ENCODE data around the gene TIMP1.

TIMP1 gene

DNA sequence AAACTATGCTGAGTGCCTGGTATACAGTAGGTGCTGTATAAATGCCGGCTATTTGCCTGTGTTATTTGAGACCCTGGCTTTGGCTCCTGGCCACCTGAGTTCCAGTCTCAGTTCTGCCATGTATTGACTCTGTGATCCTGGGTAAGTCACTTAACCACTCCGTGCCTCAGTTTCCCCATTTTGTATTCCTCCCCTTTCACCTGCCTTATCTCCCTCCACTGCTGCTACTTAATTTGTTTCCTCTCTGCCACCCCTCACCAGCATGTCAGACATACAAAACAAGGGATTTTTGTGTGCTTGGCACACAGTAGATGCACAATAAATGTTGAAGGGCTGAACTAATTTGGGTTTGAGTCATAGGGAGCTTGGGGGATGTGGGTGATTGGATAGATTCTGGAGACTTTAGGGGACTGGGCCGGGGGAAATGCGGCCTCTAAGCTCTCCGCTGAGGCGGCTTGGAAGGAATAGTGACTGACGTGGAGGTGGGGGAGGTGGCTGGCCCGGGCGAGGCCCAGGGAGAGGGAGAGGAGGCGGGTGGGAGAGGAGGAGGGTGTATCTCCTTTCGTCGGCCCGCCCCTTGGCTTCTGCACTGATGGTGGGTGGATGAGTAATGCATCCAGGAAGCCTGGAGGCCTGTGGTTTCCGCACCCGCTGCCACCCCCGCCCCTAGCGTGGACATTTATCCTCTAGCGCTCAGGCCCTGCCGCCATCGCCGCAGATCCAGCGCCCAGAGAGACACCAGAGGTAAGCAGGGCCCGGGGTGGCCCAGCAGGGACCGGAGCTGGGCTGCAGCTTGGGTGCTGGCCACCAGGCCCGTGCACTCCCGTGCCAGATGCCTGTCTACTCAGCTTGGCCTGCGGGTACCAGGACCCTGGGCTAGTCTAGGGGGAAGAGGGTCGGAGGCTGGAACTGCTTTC lies at the start of gene TIMP1:
TSS of gene TIMP1 (plus strand) at position 706 of the 917 bp plus-strand sequence. CDS start 980 bp downstream, outside the sequence.
- peak; percentile 90 for DNase-seq

DNA sequence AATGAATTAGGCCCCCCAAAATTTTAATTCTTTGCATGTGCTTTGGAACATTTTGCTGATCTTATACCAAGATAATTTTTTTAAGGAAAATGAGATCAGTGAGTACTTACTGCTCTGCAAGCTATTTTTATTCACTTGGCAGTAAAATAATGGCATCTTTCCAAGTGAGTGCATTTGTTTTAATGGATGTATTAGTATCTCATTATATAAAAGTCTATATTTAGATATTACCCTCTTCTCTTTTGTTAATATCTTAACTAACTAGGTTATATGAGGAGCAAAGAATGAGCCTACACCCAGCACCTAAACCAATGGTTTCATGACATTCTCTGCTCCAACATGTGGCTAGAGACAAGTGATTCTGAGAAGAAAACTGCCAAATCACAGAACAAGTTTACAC lies 42.4 kb upstream of the TIMP1 start:
- DNase-seq, result no peak

DNA sequence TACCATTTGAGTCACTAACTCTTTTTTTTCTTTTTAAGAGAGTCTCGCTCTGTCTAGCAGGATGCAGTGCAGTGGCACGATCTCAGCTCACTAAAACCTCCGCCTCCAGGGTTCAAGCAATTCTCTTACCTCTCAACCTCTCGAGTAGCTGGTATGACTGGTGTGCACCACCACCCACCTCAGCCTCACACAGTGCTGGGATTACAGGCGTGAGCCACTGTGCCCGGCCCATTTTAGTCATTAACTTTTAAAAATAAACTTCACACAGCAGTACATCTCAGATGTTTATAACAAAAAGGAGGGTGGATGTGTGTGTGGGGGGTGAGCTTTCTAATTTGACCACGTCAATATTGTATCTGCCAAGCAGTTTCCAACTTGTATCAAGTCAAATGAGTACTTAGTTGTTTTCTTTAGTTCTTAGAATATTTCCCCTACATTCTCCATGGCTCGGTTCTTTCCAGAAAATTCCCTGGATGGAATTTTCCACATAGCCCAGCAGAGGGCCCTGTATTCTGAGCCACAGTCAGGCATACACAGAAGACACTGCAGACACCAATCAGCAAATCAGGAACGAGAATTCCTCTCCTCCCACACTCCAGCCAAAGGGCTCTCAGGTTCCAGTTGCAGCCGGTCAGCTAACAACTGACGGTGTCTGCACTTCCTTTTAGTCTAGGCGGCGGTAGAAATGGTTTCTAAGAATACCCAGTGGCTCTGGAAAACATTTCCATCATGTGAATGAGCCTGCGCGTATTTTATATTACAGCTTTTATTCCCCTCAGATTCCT lies 41.3 kb upstream of the TIMP1 start:
- DNase-seq, result no peak

DNA sequence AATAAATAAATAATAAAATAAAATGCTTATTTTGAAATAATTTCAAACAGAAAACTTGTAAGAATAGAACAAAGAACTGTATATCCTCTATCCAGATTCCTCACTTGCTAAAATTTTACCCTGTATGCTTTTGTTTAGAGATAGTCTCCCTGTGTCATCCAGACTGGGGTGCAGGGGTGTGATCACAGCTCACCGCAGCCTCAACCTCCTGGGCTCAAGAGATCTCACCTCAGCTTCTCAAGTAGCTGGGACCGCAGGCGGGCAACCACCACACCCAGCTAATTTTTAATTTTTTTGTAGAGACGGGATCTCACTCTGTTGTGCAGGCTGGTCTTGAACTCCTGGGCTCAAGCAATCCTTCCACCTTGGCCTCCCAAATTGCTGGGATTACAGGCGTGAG lies 38.7 kb upstream of the TIMP1 start:
- no peak for DNase-seq

DNA sequence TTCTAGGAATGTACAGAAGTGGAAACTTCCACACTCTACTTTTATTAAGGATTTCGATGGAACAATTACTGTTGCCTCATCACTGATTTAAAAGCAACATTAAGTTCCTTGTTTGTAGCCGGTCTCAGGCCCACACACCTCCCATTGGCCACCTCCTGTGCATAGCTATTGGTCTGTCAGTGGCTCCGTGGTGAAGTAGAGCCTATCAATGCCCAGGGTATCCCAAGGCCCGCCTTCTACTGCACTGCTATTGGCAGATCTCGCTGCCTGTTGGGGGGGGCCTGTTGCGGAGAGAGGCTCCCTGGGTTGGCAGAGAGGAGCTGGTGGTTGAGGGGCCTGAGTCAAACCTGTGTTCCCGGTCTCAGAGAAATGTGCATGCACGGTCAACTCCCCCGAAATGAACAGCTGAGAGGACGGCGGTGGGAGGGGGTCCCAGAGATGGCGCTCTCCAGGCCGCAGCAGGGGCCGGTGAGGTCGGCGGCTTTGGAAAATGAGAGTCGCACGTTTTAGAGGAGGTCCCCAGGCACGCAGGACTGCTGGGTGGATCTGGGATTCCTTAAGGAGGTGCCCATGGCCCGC lies 26.1 kb upstream of the TIMP1 start:
- DNase-seq, result peak; percentile 88

DNA sequence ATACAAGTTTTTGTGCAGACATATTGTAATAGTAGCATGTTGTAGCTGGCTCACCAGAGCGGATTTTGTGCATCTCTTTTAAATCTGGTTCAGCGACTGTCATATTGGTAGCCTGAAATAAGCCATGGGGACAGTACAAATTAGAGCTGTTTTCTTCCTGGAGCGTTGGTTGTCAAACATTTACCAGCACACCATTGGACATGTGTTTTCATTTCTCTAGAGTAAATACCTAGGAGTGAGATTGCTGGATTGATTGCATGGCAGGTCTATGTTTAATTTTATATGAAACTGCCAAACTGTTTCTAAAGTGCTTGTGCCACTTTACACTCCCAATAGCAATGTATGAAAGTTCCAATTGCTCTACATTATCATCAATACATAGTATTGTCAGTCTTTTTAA lies 23.8 kb upstream of the TIMP1 start:
- no peak for DNase-seq

DNA sequence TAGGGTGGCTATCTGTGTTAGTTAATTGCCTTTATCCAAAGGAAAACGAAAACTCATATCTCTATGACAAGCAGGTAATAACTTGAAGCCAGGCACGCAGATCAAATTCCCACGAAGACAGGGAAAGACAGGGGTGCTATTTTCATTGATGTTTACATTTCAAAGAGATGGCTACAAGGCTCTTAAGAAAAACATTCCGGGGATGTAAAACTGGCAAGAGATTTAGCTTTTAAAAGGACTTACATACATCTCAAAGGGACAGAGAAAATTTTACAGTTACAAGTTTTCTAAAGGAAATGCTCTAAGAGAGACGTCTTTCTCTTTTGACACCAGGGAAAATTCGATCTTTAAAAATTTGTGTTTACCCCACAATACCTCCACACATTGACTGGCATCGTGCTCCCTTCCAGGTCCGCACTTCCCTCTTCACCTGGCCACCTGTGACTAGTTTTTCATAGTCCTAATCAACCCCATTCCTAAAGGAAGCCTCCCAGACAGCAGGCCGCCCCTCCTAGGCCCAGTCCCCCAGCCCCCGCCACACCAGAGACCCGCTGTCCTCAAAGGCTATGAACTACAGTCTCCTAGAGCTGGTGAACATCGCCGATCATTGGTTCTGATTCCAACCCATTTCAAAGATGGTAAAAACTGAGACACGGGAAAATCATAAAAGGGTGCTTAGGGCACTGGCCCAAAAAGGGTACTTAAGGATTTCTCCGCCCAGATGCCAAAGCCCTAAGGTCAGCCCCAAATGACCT lies 21.9 kb upstream of the TIMP1 start:
- DNase-seq, result no peak

DNA sequence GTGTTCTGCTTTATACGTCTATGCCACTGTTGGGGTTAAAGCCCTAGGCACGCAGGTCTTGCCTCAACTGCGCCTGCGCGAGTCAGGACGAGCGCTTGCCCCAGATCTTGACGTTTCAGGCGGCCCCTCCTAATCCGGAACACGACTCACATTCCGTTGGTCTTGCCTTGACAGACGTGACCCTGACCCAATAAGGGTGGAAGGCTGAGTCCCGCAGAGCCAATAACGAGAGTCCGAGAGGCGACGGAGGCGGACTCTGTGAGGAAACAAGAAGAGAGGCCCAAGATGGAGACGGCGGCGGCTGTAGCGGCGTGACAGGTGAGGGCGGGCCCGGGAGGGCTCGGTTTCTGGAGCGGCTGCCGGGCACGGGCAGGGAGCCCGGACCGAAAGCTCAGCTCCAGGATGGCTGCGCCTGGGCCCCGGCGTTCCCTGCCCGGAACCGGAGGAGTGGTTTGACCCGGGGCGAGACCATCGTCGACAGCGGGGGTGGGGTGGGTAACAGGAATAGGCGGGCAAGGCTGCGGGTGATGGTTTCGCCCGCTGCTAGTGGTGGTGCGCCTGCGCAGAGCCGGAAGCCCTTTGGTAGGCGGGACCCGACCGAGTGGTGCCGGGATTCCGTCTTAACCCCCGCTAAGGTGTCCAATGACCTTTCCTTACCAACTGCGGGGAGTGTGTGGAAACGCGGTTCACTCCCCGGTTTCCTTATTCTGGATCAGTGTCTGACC lies 21.1 kb upstream of the TIMP1 start, which contains the start of gene ARAF:
TSS of gene ARAF (plus strand) at position 272 of the 725 bp plus-strand sequence. CDS start 1,763 bp downstream, outside the sequence.
- DNase-seq, result peak; percentile 96

DNA sequence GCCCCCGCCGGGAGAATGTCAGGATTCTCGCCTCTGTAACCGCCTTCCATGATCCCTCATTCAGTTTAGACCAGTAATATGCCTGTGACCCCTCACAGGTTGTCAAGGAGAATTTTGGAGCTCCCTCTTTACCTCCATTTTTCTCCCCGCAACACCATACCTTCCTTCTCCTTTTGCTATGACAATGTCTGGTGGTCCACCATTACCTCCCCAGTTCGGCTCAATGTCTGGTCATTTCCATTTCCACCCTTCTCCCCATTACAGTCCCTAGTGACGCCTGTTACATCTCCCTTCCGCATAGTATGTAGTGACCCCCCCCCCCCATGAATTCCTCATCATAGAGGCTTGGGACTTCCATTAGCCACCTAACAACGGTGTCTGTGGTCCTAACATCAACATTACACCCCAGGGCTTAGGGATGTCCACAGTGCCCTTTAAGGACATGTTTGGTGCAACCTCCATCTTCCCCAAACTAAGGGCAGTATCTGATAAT lies 20.5 kb upstream of the TIMP1 start:
- no peak for DNase-seq

DNA sequence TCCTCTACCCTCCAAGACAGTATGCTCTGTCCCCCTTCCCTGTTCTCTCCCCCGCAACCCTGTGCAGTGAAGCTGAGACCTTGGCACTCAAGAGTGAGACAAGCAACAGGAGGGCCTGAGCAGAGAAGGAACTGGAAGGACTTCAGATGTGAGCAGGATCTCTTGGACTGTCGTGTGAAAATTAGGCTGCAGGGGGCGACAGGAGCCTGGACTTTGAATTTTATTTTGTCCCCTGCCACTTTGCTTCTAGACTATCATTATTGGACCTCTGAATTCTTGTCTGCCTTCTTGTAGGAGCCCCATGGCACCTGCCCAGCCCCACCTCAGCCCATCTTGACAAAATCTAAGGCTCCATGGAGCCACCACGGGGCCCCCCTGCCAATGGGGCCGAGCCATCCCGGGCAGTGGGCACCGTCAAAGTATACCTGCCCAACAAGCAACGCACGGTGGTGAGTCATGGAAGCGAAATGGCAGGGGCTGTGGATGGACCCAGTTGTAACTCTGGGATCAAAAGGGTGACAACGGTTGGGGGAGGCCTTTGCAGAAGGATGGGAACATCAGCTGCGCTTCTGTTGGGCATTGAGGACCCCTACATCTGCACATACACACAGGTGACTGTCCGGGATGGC lies 19.5 kb upstream of the TIMP1 start:
- peak; percentile 32 for DNase-seq

DNA sequence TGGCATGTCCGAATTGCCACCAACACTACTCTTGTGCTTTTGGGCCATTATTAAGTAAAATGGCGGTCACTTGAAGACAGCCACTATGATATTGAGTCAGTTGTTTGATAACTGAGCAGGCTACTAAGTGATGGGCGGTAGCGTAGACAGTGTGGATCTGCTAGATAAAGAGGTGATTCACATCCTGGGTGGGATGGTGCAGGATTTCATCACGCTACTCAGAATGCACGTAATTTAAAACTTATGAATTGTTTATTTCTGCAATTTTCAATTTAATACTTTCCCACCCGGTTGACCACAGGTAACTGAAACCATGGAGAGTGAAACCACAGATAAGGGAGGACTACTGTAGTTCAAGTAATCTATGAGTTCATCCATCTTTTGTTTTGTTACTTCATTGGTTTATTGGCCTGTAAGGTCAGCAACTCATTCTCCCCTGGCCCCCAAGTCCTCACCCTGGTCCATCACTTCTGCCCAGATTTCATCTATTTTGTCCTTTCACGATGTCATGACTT lies 18.4 kb upstream of the TIMP1 start:
- DNase-seq, result no peak

DNA sequence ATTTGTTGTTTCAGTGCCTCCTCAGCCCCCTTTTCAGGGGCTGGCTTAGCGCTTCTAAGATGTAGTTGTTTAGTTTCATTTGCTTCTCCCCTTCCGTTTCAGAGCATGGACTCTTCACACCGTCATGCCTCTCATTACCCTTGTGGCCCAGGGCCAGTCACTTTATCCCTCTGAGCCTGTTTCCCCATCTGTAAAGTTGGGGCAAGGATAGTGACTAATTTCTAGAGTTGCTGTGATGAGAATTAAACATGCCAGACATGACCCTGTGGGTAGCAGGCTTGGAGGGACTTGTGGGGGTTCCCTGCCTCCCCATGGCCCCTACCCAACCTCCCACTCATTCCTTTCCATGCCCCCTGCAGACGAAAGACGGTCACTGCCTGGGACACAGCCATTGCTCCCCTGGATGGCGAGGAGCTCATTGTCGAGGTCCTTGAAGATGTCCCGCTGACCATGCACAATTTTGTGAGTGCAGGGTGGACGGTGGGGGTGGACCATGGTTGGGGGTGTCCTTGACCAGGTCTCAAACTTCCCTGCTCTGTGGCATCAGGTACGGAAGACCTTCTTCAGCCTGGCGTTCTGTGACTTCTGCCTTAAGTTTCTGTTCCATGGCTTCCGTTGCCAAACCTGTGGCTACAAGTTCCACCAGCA lies 17.7 kb upstream of the TIMP1 start:
- DNase-seq, result no peak

DNA sequence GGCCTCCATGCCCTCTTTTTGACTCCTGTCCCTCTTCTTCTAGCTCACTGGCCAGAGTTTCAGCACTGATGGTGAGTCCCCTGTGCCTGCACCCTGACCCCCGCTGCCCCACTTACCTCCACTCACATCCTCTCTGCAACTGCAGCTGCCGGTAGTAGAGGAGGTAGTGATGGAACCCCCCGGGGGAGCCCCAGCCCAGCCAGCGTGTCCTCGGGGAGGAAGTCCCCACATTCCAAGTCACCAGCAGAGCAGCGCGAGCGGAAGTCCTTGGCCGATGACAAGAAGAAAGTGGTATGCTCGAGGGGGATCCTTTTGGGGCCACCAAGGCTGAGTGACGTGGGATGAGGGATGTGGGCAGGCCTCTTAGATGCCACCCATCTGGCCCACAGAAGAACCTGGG lies 15.4 kb upstream of the TIMP1 start:
- DNase-seq, result no peak

DNA sequence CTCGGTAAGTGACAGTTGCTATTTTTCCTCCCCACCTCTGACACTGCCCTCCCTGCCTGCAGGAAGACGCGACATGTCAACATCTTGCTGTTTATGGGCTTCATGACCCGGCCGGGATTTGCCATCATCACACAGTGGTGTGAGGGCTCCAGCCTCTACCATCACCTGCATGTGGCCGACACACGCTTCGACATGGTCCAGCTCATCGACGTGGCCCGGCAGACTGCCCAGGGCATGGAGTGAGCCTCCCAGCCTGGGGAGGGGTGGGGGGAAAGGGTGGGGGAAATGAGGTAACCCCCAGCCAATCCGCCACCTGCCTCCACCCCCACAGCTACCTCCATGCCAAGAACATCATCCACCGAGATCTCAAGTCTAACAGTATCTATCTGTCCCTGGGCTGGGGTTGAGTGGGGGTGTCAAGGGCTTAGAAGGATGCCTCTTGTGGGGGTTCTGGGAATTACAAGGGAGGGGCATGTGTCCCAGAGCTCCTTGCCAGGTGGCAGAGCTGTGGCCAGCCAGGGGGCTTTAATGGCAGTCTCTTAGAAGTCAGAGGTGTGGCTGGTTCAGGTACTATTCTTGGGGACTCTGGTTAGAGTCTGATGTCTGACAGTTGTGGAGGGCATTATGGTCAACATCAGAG lies 13.5 kb upstream of the TIMP1 start:
- DNase-seq, result peak; percentile 57

DNA sequence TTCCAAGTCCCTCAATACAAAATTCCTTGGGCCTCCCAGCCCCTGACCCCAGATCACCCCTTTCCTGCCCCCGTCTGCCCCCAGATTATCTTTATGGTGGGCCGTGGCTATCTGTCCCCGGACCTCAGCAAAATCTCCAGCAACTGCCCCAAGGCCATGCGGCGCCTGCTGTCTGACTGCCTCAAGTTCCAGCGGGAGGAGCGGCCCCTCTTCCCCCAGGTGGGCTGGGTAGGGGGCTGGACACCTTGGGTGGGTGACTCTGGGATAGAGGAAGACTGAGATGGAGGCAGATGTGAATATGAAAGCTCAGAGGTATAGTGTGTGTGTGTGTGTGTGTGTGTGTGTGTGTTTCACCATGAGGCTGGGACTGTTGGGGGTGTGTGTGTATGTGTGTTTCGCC lies 11.4 kb upstream of the TIMP1 start:
- no peak for DNase-seq

DNA sequence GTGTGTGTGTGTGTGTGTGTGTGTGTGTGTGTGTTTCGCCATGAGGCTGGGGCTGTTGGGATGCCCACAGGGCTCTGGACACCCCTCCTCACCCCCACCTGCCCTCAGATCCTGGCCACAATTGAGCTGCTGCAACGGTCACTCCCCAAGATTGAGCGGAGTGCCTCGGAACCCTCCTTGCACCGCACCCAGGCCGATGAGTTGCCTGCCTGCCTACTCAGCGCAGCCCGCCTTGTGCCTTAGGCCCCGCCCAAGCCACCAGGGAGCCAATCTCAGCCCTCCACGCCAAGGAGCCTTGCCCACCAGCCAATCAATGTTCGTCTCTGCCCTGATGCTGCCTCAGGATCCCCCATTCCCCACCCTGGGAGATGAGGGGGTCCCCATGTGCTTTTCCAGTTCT lies 11.0 kb upstream of the TIMP1 start:
- DNase-seq, result no peak

DNA sequence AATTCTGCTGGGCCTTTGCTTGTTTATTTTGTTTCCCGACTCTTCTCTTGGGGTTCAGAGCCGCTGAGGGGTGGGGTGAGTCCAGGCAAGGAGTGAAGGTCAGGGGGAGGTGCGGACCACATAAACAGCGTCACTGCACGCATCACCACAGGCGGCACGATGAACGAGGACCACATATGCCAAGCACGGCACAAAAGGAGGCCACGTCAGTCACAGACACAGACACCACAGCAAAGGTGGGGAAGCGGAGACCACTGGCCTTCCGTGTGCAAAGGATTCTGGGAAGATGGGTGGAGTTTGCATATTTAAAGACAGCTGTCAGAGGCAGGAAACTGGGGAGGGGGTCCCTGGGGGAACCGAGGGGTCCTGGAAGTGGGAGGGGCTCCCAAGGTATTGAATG lies 10.3 kb upstream of the TIMP1 start:
- no peak for DNase-seq

DNA sequence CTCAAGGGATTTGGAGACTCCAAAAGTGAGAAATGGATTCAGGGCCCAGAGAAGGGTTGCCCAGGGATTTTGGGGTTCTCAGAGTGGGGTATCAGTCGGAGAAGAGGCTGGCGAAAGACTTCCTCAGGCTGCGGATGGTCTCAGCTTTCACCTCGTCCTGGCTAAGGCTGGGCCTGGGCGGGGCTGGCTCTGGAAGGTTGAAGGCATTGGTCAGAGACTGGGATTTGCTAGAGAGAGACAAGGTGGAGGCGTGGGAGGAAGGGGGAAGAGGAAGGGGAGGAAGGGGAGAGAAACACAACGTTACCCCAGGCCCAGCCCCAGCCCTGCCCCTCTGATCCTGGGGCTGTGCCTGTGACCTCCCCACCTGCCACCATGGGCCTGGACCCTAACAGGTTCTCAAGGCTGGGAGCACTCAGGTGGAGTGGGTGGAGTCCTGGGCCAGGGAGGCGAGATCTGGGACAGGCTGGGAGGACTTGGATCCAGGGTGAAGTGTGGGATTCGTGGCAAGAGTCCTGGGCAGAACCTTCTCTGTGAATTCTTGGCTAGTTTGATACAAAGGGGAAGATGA lies 9.4 kb upstream of the TIMP1 start:
- no peak for DNase-seq

DNA sequence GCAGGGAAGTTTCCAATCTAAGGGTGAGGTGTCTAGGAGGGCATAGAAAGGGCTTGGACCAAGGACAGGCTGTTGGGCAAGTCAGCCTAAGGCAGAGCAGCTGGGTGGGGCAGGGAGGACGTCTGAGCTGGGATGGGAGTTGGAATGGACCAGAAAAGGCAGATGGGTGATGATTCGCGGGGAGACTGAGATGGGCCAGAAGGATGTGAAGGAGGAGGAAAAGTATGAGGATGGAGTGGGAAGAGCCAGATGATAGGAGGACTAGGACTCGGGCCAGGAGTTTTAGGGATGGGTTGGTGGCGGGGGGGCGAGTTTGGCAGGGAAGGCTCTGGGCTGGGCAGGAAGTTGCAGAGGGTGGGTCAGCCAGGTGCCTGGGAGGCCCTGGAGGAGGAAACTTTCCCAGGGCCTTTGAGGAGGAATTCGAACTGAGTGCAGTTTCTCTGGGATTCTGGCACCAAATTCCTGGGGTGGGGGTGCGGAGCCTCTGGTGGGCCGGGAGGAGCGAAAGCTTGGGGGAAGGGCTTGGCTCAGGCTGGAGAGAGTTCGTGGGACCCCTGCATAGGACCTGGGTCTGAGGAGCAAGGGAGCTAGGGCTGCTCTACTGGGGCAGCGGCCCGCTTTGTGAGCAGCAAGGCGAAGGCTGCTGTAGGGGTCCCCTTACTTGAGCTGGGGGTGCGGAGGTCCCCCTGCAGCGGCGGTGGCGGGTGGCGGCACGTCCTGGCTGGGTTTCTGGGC lies 8.7 kb upstream of the TIMP1 start:
- no peak for DNase-seq
